Endothelial cell of umbilical vein (primary cell): ENCODE results near the gene NADK. TPM values are rescaled to one million over a fixed set of nuclear protein-coding genes. Genes with fewer than 3 reads are reported as not detected.

Source experiments
- BruUV-seq: library from RNA; stranded (reverse); fragments of 400-500 nt; replicated peaks from 2 replicates; lab custom pipeline; 2021; lab: Mats Ljungman, UMichigan
- CTCF ChIA-PET: fragments of 300-600, 350-600 bp; sonication (Branson Sonifier 250); formaldehyde crosslinking; loops from one replicate; lab custom pipeline; 2021; ENCODE audit warnings: antibody characterized with exemption, inconsistent platforms; lab: Charles Lee
- POLR2A ChIA-PET: fragments of 300-600, 350-600 bp; sonication (Branson Sonifier 250); formaldehyde crosslinking; loops from one replicate; lab custom pipeline; 2021; ENCODE audit warnings: antibody characterized with exemption, inconsistent platforms; lab: Charles Lee
- DNase-seq: peaks from one replicate; pipeline ENCODE4 v3.0.0-alpha.2; 2011; ENCODE audit warnings: low read depth, low spot score
- FAIRE-seq: peaks from 2 replicates; lab custom pipeline; 2011; peaks lifted over from hg19 to GRCh38; lab: Jason Lieb, UNC
- H2AFZ ChIP-seq: 2 replicates; pipeline ENCODE4 v1.6.0; 2012; ENCODE audit warnings: low read depth, low read length, control low read depth, inconsistent platforms
- H3K27ac ChIP-seq: 2 replicates; pipeline ENCODE4 v1.5.1; 2011; ENCODE audit warnings: low read depth, mild to moderate bottlenecking, control low read depth, low read length, moderate library complexity; ENCODE audit not compliant: insufficient read depth
- H3K27me3 ChIP-seq, 2 experiments: 2 replicates each; pipeline versions ENCODE4 v1.6.0 to v1.6.1; 2011; ENCODE audit warnings: low read length in 2 of 2, mixed read lengths in 1 of 2; ENCODE audit not compliant: control insufficient read depth in 2 of 2, insufficient read depth in 2 of 2
- H3K36me3 ChIP-seq, 2 experiments: 2 replicates in 1 of 2; 3 replicates in 1 of 2; pipeline ENCODE4 v1.5.1; 2011; ENCODE audit warnings: low read length in 2 of 2, mild to moderate bottlenecking in 1 of 2, moderate library complexity in 1 of 2; ENCODE audit not compliant: control insufficient read depth in 2 of 2, insufficient read depth in 2 of 2; ENCODE audit errors: extremely low read depth in 1 of 2
- H3K4me1 ChIP-seq: 3 replicates; pipeline ENCODE4 v1.5.1; 2011; ENCODE audit warnings: mild to moderate bottlenecking, low read length; ENCODE audit not compliant: control insufficient read depth, insufficient read depth; ENCODE audit errors: extremely low read depth
- H3K4me2 ChIP-seq: 2 replicates; pipeline ENCODE4 v1.6.1; 2011; ENCODE audit warnings: low read length, control low read depth, mixed read lengths; ENCODE audit not compliant: insufficient read depth
- H3K4me3 ChIP-seq, 3 experiments: fragments of 200-600 bp in 1 of 3; sonication (generic), shearing (Covaris generic) in 1 of 3; replicated peaks in 1 of 3; 2 replicates each; pipeline ENCODE4 v1.5.1; 2011 to 2016; ENCODE audit warnings: control low read depth in 3 of 3, low read length in 3 of 3, mild to moderate bottlenecking in 2 of 3, inconsistent platforms in 1 of 3, low read depth in 1 of 3, moderate library complexity in 1 of 3; ENCODE audit not compliant: insufficient read depth in 1 of 3
- H3K79me2 ChIP-seq: 2 replicates; pipeline ENCODE4 v1.6.0; 2012; ENCODE audit warnings: low read length, inconsistent platforms; ENCODE audit not compliant: control insufficient read depth, insufficient read depth
- H3K9ac ChIP-seq: replicated peaks from 2 replicates; pipeline ENCODE3; 2011; ENCODE audit warnings: low read length, control low read depth; ENCODE audit not compliant: insufficient read depth; ENCODE audit errors: extremely low read depth
- H3K9me1 ChIP-seq: replicated peaks from 3 replicates; pipeline ENCODE4 v1.6.0; 2011; ENCODE audit warnings: mild to moderate bottlenecking, low read length; ENCODE audit not compliant: control insufficient read depth, insufficient read depth; ENCODE audit errors: extremely low read depth
- H3K9me3 ChIP-seq: replicated peaks from 2 replicates; pipeline ENCODE4 v1.5.1; 2012; ENCODE audit warnings: low read length, inconsistent platforms; ENCODE audit not compliant: control insufficient read depth, insufficient read depth
- H4K20me1 ChIP-seq: replicated peaks from 2 replicates; pipeline ENCODE3; 2011; ENCODE audit warnings: mild to moderate bottlenecking, low read length; ENCODE audit not compliant: control insufficient read depth, insufficient read depth; ENCODE audit errors: extremely low read depth
- FOS ChIP-seq: IDR thresholded peaks from 2 replicates; pipeline ENCODE4 v1.6.1; 2011; ENCODE audit warnings: mild to moderate bottlenecking, low read length, moderate library complexity, borderline replicate concordance; ENCODE audit not compliant: insufficient read depth
- JUN ChIP-seq: IDR thresholded peaks from 2 replicates; pipeline ENCODE4 v1.6.1; 2011; ENCODE audit warnings: borderline replicate concordance, low read depth; ENCODE audit not compliant: insufficient read length, insufficient read depth
- POLR2A ChIP-seq: IDR thresholded peaks from 2 replicates; pipeline ENCODE4 v1.6.1; 2012; ENCODE audit warnings: low read depth, mild to moderate bottlenecking, control low read depth, low read length
- POLR2AphosphoS5 ChIP-seq: IDR thresholded peaks from 2 replicates; pipeline ENCODE4 v1.6.1; 2012; ENCODE audit warnings: low read depth, mild to moderate bottlenecking, control low read depth, low read length, moderate library complexity; ENCODE audit not compliant: insufficient read depth
- dilution Hi-C: fragments of 300-500 bp; cut with MboI; formaldehyde crosslinking; loops from one replicate; pipeline ENCODE4 v1.15.0; 2019; ENCODE audit warnings: low sequenced_read_pairs; ENCODE audit not compliant: extremely low pct_ligation_motif_present
- intact Hi-C: fragments of 100-400 bp; cut with micrococcal nuclease; formaldehyde crosslinking; loops from one replicate; pipeline ENCODE4 v1.10.0; 2022
- polyA plus RNA-seq, 4 experiments: library from polyadenylated mRNA; depleted of rRNA in 3 of 4; stranded (reverse) in 3 of 4; unstranded in 1 of 4; fragments of >200 nt; gene quantifications; 2 replicates each; pipeline versions ENCODE4 v1.2.1 to v1.2.3, GENCODE V29; 2011 to 2012; ENCODE audit warnings: missing spikeins in 1 of 4
- total RNA-seq: library from RNA; stranded (reverse); gene quantifications from 2 replicates; pipeline ENCODE4 v1.2.3, GENCODE V29; 2021
- TF ChIP-seq, protein P1 (sequence below): IDR thresholded peaks from 2 replicates; pipeline ENCODE4 v1.6.1; 2011; ENCODE audit not compliant: insufficient read depth, insufficient read length
- TF ChIP-seq, protein P2 (sequence below), 2 donors: IDR thresholded peaks; 1 replicate in 1 of 2; 2 replicates in 1 of 2; pipeline ENCODE4 v1.5.1; 2011; ENCODE audit warnings: low read length in 2 of 2, mild to moderate bottlenecking in 2 of 2, moderate library complexity in 2 of 2, control low read depth in 1 of 2, inconsistent platforms in 1 of 2, low read depth in 1 of 2; ENCODE audit not compliant: insufficient read depth in 1 of 2; ENCODE audit errors: extremely low read depth in 1 of 2

NADK gene
- total and polyA plus RNA-seq, 2 donors (not counting 3 experiments of a cell fraction or from before 2014, with no cell fraction given): 68.5 to 88.8 TPM

- Histone ChIP-seq H3K36me3 (peaks cover 8 to 15% of the 10 kb centered on the region in 2 experiments), H3K4me3 (no peak overlapping the region), H3K27me3 (no peaks in the 10 kb centered on the region), H3K79me2 (peaks cover 85% of the 10 kb centered on the region), H3K9ac (no peak overlapping the region), H3K27ac (no peak overlapping the region), H2AFZ (no peak overlapping the region), H3K9me1 (no peaks in the 10 kb centered on the region), H4K20me1 (no peaks in the 10 kb centered on the region), H3K4me1 (no peaks in the 10 kb centered on the region), H3K4me2 (no peak overlapping the region), H3K9me3 (no peaks in the 10 kb centered on the region)
- intact Hi-C loops (loop anchor here (5.0 kb wide), 1 partner anchor 82 kb away; no protein-coding TSS in a partner anchor), dilution Hi-C loops (no loop called here)
- FAIRE-seq (no peak), DNase-seq (no peak)
- TF ChIP-seq, protein P1, sequence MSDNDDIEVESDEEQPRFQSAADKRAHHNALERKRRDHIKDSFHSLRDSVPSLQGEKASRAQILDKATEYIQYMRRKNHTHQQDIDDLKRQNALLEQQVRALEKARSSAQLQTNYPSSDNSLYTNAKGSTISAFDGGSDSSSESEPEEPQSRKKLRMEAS: no peak
- TF ChIP-seq, protein P2, sequence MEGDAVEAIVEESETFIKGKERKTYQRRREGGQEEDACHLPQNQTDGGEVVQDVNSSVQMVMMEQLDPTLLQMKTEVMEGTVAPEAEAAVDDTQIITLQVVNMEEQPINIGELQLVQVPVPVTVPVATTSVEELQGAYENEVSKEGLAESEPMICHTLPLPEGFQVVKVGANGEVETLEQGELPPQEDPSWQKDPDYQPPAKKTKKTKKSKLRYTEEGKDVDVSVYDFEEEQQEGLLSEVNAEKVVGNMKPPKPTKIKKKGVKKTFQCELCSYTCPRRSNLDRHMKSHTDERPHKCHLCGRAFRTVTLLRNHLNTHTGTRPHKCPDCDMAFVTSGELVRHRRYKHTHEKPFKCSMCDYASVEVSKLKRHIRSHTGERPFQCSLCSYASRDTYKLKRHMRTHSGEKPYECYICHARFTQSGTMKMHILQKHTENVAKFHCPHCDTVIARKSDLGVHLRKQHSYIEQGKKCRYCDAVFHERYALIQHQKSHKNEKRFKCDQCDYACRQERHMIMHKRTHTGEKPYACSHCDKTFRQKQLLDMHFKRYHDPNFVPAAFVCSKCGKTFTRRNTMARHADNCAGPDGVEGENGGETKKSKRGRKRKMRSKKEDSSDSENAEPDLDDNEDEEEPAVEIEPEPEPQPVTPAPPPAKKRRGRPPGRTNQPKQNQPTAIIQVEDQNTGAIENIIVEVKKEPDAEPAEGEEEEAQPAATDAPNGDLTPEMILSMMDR (IDR thresholded peaks at IDR 0.05; ENCODE audit: extremely low read depth in 1 of 2, insufficient read depth in 1 of 2, low read depth in 1 of 2, low read length in 2 of 2): no peak
- no peak for TF ChIP-seq JUN
- no peak for TF ChIP-seq FOS
- TF ChIP-seq POLR2AphosphoS5: no peak
- TF ChIP-seq POLR2A: no peak
- POLR2A ChIA-PET: no interaction called here
- no TSS peak for BruUV-seq
- CTCF ChIA-PET: interaction anchor here (1.0 kb wide), 1 partner anchor 60 kb away, joined by 3 read pairs; no protein-coding TSS in a partner anchor
Observed at GRCh38 chr1:1825217-1825616, 46.9 kb upstream of the NADK start.
